ENCODE results near the gene AP1G2.

GRCh38 chr14:23580948-23581281 lies 13.3 kb upstream of the AP1G2 start:
- TF ChIP-seq POLR2AphosphoS5 (IDR thresholded peaks at IDR 0.05; ENCODE audit: borderline replicate concordance, low read depth, low read length) (no peak), EZH2 (IDR thresholded peaks at IDR 0.05) (no peak)
